ENCODE results near the gene UNC5C. TPM values are rescaled to one million over a fixed set of nuclear protein-coding genes. Genes with fewer than 3 reads are reported as not detected.

UNC5C gene
- total RNA-seq, 1 donor from 2014 or later: 0.97 TPM

DNA sequence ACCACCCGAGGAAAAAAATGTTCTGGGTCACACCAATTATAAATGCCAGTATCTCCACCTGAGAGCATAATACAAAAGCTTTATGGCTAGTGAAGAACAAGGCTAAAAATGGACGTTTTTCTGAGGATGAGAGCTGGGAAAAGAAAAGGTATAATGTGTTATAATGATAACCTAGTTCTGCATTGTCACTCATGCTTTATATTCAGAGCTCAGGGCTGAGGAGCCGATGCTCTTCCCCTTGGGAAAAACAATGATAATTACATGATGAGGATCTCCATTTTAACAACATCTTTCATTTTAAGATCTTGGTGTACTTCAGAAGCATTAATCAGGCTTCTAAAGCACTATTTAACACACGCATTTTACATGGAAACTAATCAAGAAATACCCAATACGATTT, 333.7 kb downstream of the UNC5C start:
- no peak for DNase-seq (ENCODE audit: low spot score)
- Mint-ChIP-seq H3K4me3 (ENCODE audit: unreplicated experiment) (no peak overlapping the region), H3K9me3 (ENCODE audit: unreplicated experiment) (no peaks in the 10 kb centered on the region), H3K27me3 (ENCODE audit: unreplicated experiment) (peaks cover 2% of the 10 kb centered on the region), H3K27ac (ENCODE audit: unreplicated experiment) (no peak overlapping the region), H3K4me1 (ENCODE audit: unreplicated experiment) (peaks cover 3% of the 10 kb centered on the region), H3K36me3 (ENCODE audit: low read depth, unreplicated experiment) (no peaks in the 10 kb centered on the region)
- TF ChIP-seq, protein P1, sequence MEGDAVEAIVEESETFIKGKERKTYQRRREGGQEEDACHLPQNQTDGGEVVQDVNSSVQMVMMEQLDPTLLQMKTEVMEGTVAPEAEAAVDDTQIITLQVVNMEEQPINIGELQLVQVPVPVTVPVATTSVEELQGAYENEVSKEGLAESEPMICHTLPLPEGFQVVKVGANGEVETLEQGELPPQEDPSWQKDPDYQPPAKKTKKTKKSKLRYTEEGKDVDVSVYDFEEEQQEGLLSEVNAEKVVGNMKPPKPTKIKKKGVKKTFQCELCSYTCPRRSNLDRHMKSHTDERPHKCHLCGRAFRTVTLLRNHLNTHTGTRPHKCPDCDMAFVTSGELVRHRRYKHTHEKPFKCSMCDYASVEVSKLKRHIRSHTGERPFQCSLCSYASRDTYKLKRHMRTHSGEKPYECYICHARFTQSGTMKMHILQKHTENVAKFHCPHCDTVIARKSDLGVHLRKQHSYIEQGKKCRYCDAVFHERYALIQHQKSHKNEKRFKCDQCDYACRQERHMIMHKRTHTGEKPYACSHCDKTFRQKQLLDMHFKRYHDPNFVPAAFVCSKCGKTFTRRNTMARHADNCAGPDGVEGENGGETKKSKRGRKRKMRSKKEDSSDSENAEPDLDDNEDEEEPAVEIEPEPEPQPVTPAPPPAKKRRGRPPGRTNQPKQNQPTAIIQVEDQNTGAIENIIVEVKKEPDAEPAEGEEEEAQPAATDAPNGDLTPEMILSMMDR (IDR thresholded peaks at IDR 0.05; ENCODE audit: unreplicated experiment): no peak

DNA sequence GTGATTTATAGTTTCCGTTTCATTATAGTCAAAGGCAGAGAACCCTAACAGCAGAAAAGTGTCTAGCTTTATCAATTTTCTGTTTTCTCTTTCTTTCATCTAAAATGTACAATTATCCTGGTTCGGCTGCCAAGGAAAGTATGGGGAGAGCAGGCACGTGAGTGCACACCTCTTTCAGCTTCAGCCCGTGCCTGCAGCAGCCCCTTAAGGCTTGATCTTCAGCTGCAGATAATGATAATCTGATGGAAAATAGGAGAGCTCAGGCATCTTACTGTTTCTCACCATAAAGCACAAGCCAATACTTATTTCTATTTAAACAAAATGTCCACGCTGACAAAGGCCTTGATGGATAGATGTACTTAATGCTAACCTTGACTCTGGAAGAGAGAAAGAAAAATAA, 334.4 kb downstream of the UNC5C start:
- Mint-ChIP-seq H3K4me3 (ENCODE audit: unreplicated experiment) (no peak overlapping the region), H3K4me1 (ENCODE audit: unreplicated experiment) (peaks cover 3% of the 10 kb centered on the region), H3K9me3 (ENCODE audit: unreplicated experiment) (no peaks in the 10 kb centered on the region), H3K36me3 (ENCODE audit: low read depth, unreplicated experiment) (no peaks in the 10 kb centered on the region), H3K27ac (ENCODE audit: unreplicated experiment) (no peak overlapping the region), H3K27me3 (ENCODE audit: unreplicated experiment) (peaks cover 2% of the 10 kb centered on the region)
- no peak for DNase-seq (ENCODE audit: low spot score)
- TF ChIP-seq, protein P1 (IDR thresholded peaks at IDR 0.05; ENCODE audit: unreplicated experiment): no peak

DNA sequence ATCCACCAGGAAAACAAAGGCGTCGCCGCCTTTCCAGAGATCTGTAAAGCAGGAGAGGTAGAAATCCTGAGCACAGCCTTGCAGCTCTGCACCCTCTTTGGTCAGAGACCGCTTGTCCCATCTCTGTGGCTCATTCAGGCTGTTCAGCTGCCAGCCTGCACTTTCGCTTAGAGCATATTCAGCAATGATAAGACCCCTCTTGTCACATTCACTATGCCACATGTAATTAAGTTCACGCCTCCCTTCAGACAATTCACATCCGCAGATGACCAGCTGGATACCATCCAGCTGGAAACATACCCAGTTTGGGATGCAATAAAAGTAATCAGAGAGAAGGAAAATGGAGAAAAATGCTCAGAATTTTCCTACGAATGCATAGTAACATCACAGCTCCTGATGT, 335.4 kb downstream of the UNC5C start:
- Mint-ChIP-seq H3K4me3 (ENCODE audit: unreplicated experiment) (no peak overlapping the region), H3K9me3 (ENCODE audit: unreplicated experiment) (no peaks in the 10 kb centered on the region), H3K36me3 (ENCODE audit: low read depth, unreplicated experiment) (no peaks in the 10 kb centered on the region), H3K27ac (ENCODE audit: unreplicated experiment) (no peak overlapping the region), H3K27me3 (ENCODE audit: unreplicated experiment) (peaks cover 2% of the 10 kb centered on the region), H3K4me1 (ENCODE audit: unreplicated experiment) (peaks cover 3% of the 10 kb centered on the region)
- no peak for DNase-seq (ENCODE audit: low spot score)
- TF ChIP-seq, protein P1 (IDR thresholded peaks at IDR 0.05; ENCODE audit: unreplicated experiment): no peak

DNA sequence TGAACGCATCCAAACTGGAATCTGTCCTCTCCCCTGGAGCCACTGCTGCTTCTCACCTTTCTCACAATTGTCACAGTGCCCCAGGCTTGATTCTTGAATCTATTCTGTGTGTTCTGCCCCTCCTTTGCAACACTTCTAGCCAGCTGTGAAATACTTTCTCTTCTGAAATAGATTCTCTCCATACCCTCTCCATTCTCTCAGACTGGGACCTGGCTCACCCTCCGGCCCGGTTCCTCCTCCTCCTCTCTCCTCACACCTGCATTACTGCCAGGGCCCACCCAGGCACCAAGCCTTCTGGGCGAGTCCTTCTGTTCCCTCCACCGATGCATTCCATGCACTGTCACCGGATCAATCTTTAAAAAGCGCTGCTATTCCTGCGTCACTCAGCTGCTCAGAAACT, 336.1 kb downstream of the UNC5C start:
- H3K4me1 Mint-ChIP-seq (ENCODE audit: unreplicated experiment): peaks cover 3% of the 10 kb centered on the region
- no peak for DNase-seq (ENCODE audit: low spot score)
- H3K27ac Mint-ChIP-seq (ENCODE audit: unreplicated experiment): peak overlapping the region; percentile 22
- no peak overlapping the region for H3K4me3 Mint-ChIP-seq (ENCODE audit: unreplicated experiment)
- H3K27me3 Mint-ChIP-seq (ENCODE audit: unreplicated experiment): peaks cover 2% of the 10 kb centered on the region
- no peaks in the 10 kb centered on the region for H3K9me3 Mint-ChIP-seq (ENCODE audit: unreplicated experiment)
- TF ChIP-seq, protein P1 (IDR thresholded peaks at IDR 0.05; ENCODE audit: unreplicated experiment): no peak
- H3K36me3 Mint-ChIP-seq (ENCODE audit: low read depth, unreplicated experiment): no peaks in the 10 kb centered on the region

DNA sequence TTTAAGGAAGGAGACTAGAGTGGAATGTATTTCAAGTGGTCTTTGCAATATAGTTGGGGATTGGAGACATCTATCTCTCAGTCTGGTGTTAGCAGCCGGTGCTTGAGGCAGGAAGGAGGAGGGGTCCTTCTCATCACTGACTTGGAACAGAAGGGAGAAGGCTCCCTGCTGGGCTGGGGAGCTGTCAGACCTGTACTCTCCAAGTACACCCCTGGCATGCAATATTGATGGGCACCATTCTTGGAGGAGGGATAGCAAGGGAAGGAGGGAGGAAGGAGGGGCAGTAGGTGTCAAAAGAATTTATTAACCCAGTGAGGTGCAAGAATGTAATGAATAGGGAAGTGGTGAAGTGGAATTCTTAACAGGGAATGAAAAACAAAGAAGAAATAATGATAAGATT, 338.8 kb downstream of the UNC5C start:
- TF ChIP-seq, protein P1 (IDR thresholded peaks at IDR 0.05; ENCODE audit: unreplicated experiment): no peak
- Mint-ChIP-seq H3K36me3 (ENCODE audit: low read depth, unreplicated experiment) (no peaks in the 10 kb centered on the region), H3K9me3 (ENCODE audit: unreplicated experiment) (no peaks in the 10 kb centered on the region), H3K4me3 (ENCODE audit: unreplicated experiment) (no peak overlapping the region), H3K4me1 (ENCODE audit: unreplicated experiment) (peaks cover 3% of the 10 kb centered on the region), H3K27me3 (ENCODE audit: unreplicated experiment) (peaks cover 2% of the 10 kb centered on the region), H3K27ac (ENCODE audit: unreplicated experiment) (no peak overlapping the region)
- DNase-seq (ENCODE audit: low spot score): no peak
